GM12878 (cell line): ENCODE data around the gene TAPBPL.

Experiments
- EP300 ChIP-seq, 2 experiments: fragments of 150-350 bp in 1 of 2; IDR thresholded peaks; 2 replicates each; pipeline ENCODE4 v1.6.1; 2011 to 2012; ENCODE audit warnings: low read depth in 2 of 2, low read length in 2 of 2, borderline replicate concordance in 1 of 2, improper control_type of control experiment in 1 of 2, inconsistent platforms in 1 of 2; ENCODE audit not compliant: control insufficient read depth in 1 of 2
- HCFC1 ChIP-seq: fragments of 150-350 bp; IDR thresholded peaks from 2 replicates; pipeline ENCODE4 v1.6.1; 2014; ENCODE audit warnings: low read length
- POLR2A ChIP-seq: IDR thresholded peaks from 2 replicates; pipeline ENCODE4 v1.6.1; 2011; ENCODE audit warnings: low read depth, mild to moderate bottlenecking, low read length
- RAD21 ChIP-seq: IDR thresholded peaks from 2 replicates; pipeline ENCODE4 v1.6.1; 2011; ENCODE audit warnings: mild to moderate bottlenecking, low read depth, low read length, moderate library complexity; ENCODE audit not compliant: insufficient read depth
- RAD51 ChIP-seq: fragments of 450-650 bp; IDR thresholded peaks from 2 replicates; pipeline ENCODE4 v1.6.1; 2016; ENCODE audit warnings: moderate library complexity, mild to moderate bottlenecking, inconsistent platforms
- RB1 ChIP-seq: fragments of 450-650 bp; formaldehyde crosslinking; IDR thresholded peaks from 2 replicates; pipeline ENCODE4 v1.6.1; 2017; ENCODE audit warnings: mild to moderate bottlenecking, borderline replicate concordance
- SMAD1 ChIP-seq: fragments of 450-650 bp; IDR thresholded peaks from 2 replicates; pipeline ENCODE4 v1.6.1; 2018; ENCODE audit warnings: mild to moderate bottlenecking, low read depth; ENCODE audit not compliant: partially characterized antibody
- STAT3 ChIP-seq: IDR thresholded peaks from 2 replicates; pipeline ENCODE4 v1.6.1; 2011; ENCODE audit warnings: low read depth, low read length, improper control_type of control experiment
- TCF12 ChIP-seq: IDR thresholded peaks from 2 replicates; pipeline ENCODE4 v1.6.1; 2011; ENCODE audit warnings: low read depth, mild to moderate bottlenecking, low read length
- TF ChIP-seq, protein P1 (sequence below): fragments of 450-650 bp; IDR thresholded peaks from 2 replicates; pipeline ENCODE4 v1.6.1; 2017; ENCODE audit warnings: mild to moderate bottlenecking, moderate library complexity
- TF ChIP-seq, protein P2 (sequence below), 3 experiments: IDR thresholded peaks in 2 of 3; conservative IDR thresholded peaks in 1 of 3; 2 replicates each; pipeline ENCODE4 v1.5.1; 2011; ENCODE audit warnings: low read depth in 3 of 3, low read length in 3 of 3, mild to moderate bottlenecking in 3 of 3, control low read depth in 2 of 3, moderate library complexity in 2 of 3, inconsistent platforms in 1 of 3, mixed read lengths in 1 of 3; ENCODE audit not compliant: control insufficient read depth in 2 of 3, insufficient read depth in 1 of 3; ENCODE audit errors: extremely low read depth in 1 of 3

DNA sequence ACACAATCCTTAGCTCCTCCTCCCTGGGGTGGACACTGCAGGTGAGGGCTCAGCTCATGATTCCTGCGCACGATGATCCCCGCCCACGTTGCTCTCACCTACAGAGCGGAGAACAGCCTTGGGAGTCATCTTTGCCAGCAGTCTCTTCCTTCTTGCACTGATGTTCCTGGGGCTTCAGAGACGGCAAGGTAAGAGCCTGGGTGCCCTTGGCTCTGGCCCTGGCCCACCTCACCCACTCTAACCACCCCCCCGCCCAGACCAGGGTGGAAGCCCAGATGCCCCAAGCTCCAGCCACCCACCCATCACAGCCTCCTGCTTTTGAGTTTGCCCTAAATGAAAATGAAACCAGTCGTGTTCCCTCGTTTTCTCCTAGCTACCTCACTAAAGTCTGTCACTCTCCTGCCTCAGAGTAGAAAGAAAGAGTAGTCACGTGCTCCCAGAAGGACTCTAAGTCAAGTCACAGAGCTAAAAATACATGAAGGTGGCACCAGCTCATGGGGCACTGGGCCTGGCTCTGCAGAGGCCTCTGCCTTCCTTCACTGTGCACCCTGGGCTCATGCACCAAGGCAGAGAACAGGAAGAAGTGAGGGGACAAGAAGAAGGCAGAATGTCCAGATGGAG is 9.0 kb downstream of the TAPBPL start:
- TF ChIP-seq, protein P1, sequence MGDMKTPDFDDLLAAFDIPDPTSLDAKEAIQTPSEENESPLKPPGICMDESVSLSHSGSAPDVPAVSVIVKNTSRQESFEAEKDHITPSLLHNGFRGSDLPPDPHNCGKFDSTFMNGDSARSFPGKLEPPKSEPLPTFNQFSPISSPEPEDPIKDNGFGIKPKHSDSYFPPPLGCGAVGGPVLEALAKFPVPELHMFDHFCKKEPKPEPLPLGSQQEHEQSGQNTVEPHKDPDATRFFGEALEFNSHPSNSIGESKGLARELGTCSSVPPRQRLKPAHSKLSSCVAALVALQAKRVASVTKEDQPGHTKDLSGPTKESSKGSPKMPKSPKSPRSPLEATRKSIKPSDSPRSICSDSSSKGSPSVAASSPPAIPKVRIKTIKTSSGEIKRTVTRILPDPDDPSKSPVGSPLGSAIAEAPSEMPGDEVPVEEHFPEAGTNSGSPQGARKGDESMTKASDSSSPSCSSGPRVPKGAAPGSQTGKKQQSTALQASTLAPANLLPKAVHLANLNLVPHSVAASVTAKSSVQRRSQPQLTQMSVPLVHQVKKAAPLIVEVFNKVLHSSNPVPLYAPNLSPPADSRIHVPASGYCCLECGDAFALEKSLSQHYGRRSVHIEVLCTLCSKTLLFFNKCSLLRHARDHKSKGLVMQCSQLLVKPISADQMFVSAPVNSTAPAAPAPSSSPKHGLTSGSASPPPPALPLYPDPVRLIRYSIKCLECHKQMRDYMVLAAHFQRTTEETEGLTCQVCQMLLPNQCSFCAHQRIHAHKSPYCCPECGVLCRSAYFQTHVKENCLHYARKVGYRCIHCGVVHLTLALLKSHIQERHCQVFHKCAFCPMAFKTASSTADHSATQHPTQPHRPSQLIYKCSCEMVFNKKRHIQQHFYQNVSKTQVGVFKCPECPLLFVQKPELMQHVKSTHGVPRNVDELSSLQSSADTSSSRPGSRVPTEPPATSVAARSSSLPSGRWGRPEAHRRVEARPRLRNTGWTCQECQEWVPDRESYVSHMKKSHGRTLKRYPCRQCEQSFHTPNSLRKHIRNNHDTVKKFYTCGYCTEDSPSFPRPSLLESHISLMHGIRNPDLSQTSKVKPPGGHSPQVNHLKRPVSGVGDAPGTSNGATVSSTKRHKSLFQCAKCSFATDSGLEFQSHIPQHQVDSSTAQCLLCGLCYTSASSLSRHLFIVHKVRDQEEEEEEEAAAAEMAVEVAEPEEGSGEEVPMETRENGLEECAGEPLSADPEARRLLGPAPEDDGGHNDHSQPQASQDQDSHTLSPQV: no peak
- TF ChIP-seq, protein P2, sequence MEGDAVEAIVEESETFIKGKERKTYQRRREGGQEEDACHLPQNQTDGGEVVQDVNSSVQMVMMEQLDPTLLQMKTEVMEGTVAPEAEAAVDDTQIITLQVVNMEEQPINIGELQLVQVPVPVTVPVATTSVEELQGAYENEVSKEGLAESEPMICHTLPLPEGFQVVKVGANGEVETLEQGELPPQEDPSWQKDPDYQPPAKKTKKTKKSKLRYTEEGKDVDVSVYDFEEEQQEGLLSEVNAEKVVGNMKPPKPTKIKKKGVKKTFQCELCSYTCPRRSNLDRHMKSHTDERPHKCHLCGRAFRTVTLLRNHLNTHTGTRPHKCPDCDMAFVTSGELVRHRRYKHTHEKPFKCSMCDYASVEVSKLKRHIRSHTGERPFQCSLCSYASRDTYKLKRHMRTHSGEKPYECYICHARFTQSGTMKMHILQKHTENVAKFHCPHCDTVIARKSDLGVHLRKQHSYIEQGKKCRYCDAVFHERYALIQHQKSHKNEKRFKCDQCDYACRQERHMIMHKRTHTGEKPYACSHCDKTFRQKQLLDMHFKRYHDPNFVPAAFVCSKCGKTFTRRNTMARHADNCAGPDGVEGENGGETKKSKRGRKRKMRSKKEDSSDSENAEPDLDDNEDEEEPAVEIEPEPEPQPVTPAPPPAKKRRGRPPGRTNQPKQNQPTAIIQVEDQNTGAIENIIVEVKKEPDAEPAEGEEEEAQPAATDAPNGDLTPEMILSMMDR (IDR thresholded peaks at IDR 0.05 in 2 of 3, conservative IDR thresholded peaks at IDR 0.05 in 1 of 3; ENCODE audit: control insufficient read depth in 2 of 3, extremely low read depth in 1 of 3, insufficient read depth in 1 of 3, low read depth in 3 of 3, low read length in 3 of 3): no peak
- TF ChIP-seq TCF12: no peak
- peak; percentile 66 for TF ChIP-seq POLR2A
- TF ChIP-seq SMAD1: no peak
- TF ChIP-seq RAD51: peak; percentile 78
- no peak for TF ChIP-seq EP300 (IDR thresholded peaks at IDR 0.05; ENCODE audit: borderline replicate concordance in 1 of 2, control insufficient read depth in 1 of 2, low read depth in 2 of 2, low read length in 2 of 2)
- no peak for TF ChIP-seq RB1
- TF ChIP-seq HCFC1: no peak
- TF ChIP-seq RAD21: no peak
- no peak for TF ChIP-seq STAT3
